Smooth muscle cell (in vitro differentiated cells): Measurements from ENCODE around the gene OXNAD1. TPM values are rescaled to one million over a fixed set of nuclear protein-coding genes. Genes with fewer than 3 reads are reported as not detected.

Source experiments
- DNase-seq: peaks from one replicate; lab custom pipeline; 2025; ENCODE audit not compliant: unreplicated experiment; lab: John Stamatoyannopoulos, UW
- H2AFZ ChIP-seq: fragments of 200-600 bp; sonication (generic); 2 replicates; pipeline ENCODE4 v1.6.0; 2016; ENCODE audit warnings: antibody characterized with exemption, low read depth, mild to moderate bottlenecking
- H3F3A ChIP-seq: fragments of 200-600 bp; sonication (generic); 2 replicates; pipeline ENCODE4 v1.6.0; 2017; ENCODE audit warnings: antibody characterized with exemption, low read depth
- H3K27ac ChIP-seq: fragments of 200-600 bp; sonication (generic); 2 replicates; pipeline ENCODE4 v1.5.1; 2016; ENCODE audit warnings: low read depth, mild to moderate bottlenecking
- H3K27me3 ChIP-seq: fragments of 200-600 bp; sonication (generic); 2 replicates; pipeline ENCODE4 v1.6.1; 2016; ENCODE audit warnings: low read depth, mild to moderate bottlenecking
- H3K36me3 ChIP-seq: fragments of 200-600 bp; sonication (generic); 2 replicates; pipeline ENCODE4 v1.5.1; 2016; ENCODE audit warnings: low read depth
- H3K4me1 ChIP-seq: fragments of 200-600 bp; sonication (generic); 2 replicates; pipeline ENCODE4 v1.5.1; 2016; ENCODE audit warnings: low read depth
- H3K4me2 ChIP-seq: fragments of 200-600 bp; sonication (generic); 2 replicates; pipeline ENCODE4 v1.6.0; 2016; ENCODE audit warnings: mild to moderate bottlenecking
- H3K4me3 ChIP-seq: fragments of 200-600 bp; sonication (generic); 2 replicates; pipeline ENCODE4 v1.5.1; 2016; ENCODE audit warnings: mild to moderate bottlenecking
- H3K79me2 ChIP-seq: fragments of 200-600 bp; sonication (generic); 2 replicates; pipeline ENCODE4 v1.6.0; 2016; ENCODE audit warnings: low read depth, mild to moderate bottlenecking
- H3K9ac ChIP-seq: fragments of 200-600 bp; sonication (generic); 2 replicates; pipeline ENCODE4 v1.6.0; 2016; ENCODE audit warnings: low read depth
- H3K9me3 ChIP-seq: fragments of 200-600 bp; sonication (generic); replicated peaks from 2 replicates; pipeline ENCODE4 v1.5.1; 2016; ENCODE audit warnings: low read depth
- H4K20me1 ChIP-seq: fragments of 200-600 bp; sonication (generic); 2 replicates; pipeline ENCODE4 v1.6.0; 2016; ENCODE audit warnings: low read depth
- CTCF ChIP-seq: fragments of 200-600 bp; sonication (generic); IDR thresholded peaks from 2 replicates; pipeline ENCODE4 v1.5.1; 2017; ENCODE audit warnings: borderline replicate concordance, mild to moderate bottlenecking, antibody characterized with exemption; ENCODE audit not compliant: insufficient read depth, poor library complexity, severe bottlenecking
- WGBS: methylation state at CpG from one replicate; pipeline ENCODE4 v1.1.7; 2016; ENCODE audit warnings: low lambda C conversion rate; 5-methylcytosine and 5-hydroxymethylcytosine counted together
- polyA plus RNA-seq: library from polyadenylated mRNA; unstranded; fragments of >200 nt; fragmentation: Nextera tagmentation; extraction: Ambion mirVana; gene quantifications from 2 replicates; pipeline ENCODE4 v1.2.1, GENCODE V29; 2016
- total RNA-seq: library from RNA; depleted of rRNA; stranded (reverse); fragments of >200 nt; gene quantifications from 2 replicates; pipeline ENCODE4 v1.2.3, GENCODE V29; 2014

Gene OXNAD1
- total and polyA plus RNA-seq, 2 experiments from 2014 or later: 12.4 to 15.7 TPM

- no peak for TF ChIP-seq CTCF
- Histone ChIP-seq H3K27ac (peak overlapping the region; percentile 57), H3K79me2 (no peaks in the 10 kb centered on the region), H2AFZ (no peak overlapping the region), H3F3A (peaks cover 5% of the 10 kb centered on the region), H3K9ac (no peak overlapping the region), H3K4me3 (no peak overlapping the region), H3K4me2 (no peak overlapping the region), H4K20me1 (no peaks in the 10 kb centered on the region), H3K4me1 (peaks cover 26% of the 10 kb centered on the region), H3K9me3 (no peaks in the 10 kb centered on the region), H3K27me3 (no peaks in the 10 kb centered on the region), H3K36me3 (peaks cover 8% of the 10 kb centered on the region)
- WGBS: 63% methylated on average over 6 of the region's 6 CpGs
- DNase-seq: no peak
These were observed 36.5 kb downstream of the OXNAD1 start for GRCh38 chr3:16301507-16301906.

GRCh38 chr3:16302082-16302631 is 37.1 kb downstream of the OXNAD1 start:
- no peak for TF ChIP-seq CTCF
- whole genome bisulfite sequencing: 86% methylated on average over 6 of the region's 6 CpGs
- peaks cover 1% of the 10 kb centered on the region for H3K36me3 ChIP-seq
- peaks cover 26% of the 10 kb centered on the region for H3K4me1 ChIP-seq
- DNase-seq: no peak
- H3K4me3 ChIP-seq: no peak overlapping the region
- no peaks in the 10 kb centered on the region for H3K9me3 ChIP-seq
- H3K79me2 ChIP-seq: no peaks in the 10 kb centered on the region
- no peak overlapping the region for H3K9ac ChIP-seq
- no peaks in the 10 kb centered on the region for H3K27me3 ChIP-seq
- H3K4me2 ChIP-seq: no peak overlapping the region
- H3K27ac ChIP-seq: no peak overlapping the region
- H4K20me1 ChIP-seq: no peaks in the 10 kb centered on the region
- no peak overlapping the region for H2AFZ ChIP-seq
- peaks cover 5% of the 10 kb centered on the region for H3F3A ChIP-seq

- H3K27ac ChIP-seq: no peak overlapping the region
- H3F3A ChIP-seq: peaks cover 5% of the 10 kb centered on the region
- DNase-seq: no peak
- no peak for TF ChIP-seq CTCF
- H3K4me2 ChIP-seq: no peak overlapping the region
- no peaks in the 10 kb centered on the region for H4K20me1 ChIP-seq
- H3K9me3 ChIP-seq: no peaks in the 10 kb centered on the region
- 77% methylated on average over 2 of the region's 2 CpGs for WGBS
- no peak overlapping the region for H2AFZ ChIP-seq
- no peaks in the 10 kb centered on the region for H3K36me3 ChIP-seq
- H3K79me2 ChIP-seq: no peaks in the 10 kb centered on the region
- no peak overlapping the region for H3K9ac ChIP-seq
- H3K27me3 ChIP-seq: no peaks in the 10 kb centered on the region
- peaks cover 26% of the 10 kb centered on the region for H3K4me1 ChIP-seq
- no peak overlapping the region for H3K4me3 ChIP-seq
These were observed 38.1 kb downstream of the OXNAD1 start for GRCh38 chr3:16303037-16303575.
